Esophagus muscularis mucosa (tissue), 4 donors: ENCODE measurements around the gene ABCD3. TPM values are rescaled to one million over a fixed set of nuclear protein-coding genes. Genes with fewer than 3 reads are reported as not detected.

Source experiments
- DNase-seq: peaks from one replicate; pipeline ENCODE4 v3.0.0-alpha.2; 2017; ENCODE audit errors: extremely low spot score
- H3K27ac ChIP-seq, 4 donors: fragments of 200-600 bp; sonication (generic); replicated peaks in 1 of 4; 1 replicate in 3 of 4; 2 replicates in 1 of 4; pipeline ENCODE4 v1.5.1; 2016 to 2019; ENCODE audit warnings: mild to moderate bottlenecking in 1 of 4
- H3K27me3 ChIP-seq, 4 donors: fragments of 200-600 bp; sonication (generic); one replicate each; pipeline versions ENCODE4 v1.5.1 to v1.6.0; 2016 to 2019
- H3K36me3 ChIP-seq, 4 donors: fragments of 200-600 bp; sonication (generic); one replicate each; pipeline ENCODE4 v1.5.1; 2016 to 2019
- H3K4me1 ChIP-seq, 4 donors: fragments of 200-600 bp; sonication (generic); one replicate each; pipeline ENCODE4 v1.5.1; 2016 to 2019
- H3K4me3 ChIP-seq, 4 donors: fragments of 200-600 bp; sonication (generic); 1 replicate in 2 of 4; 2 replicates in 2 of 4; pipeline ENCODE4 v1.5.1; 2016 to 2019; ENCODE audit warnings: mild to moderate bottlenecking in 4 of 4, moderate library complexity in 1 of 4
- H3K9me3 ChIP-seq, 4 donors: fragments of 200-600 bp; sonication (generic); 1 replicate in 3 of 4; 2 replicates in 1 of 4; pipeline ENCODE4 v1.5.1; 2016 to 2019
- CTCF ChIP-seq, 3 experiments: fragments of 200-600 bp in 2 of 3; fragments of 450-650 bp in 1 of 3; sonication (generic) in 2 of 3; IDR thresholded peaks; one replicate each; pipeline ENCODE4 v1.5.1; 2017 to 2019; ENCODE audit warnings: antibody characterized with exemption in 3 of 3, mild to moderate bottlenecking in 2 of 3, moderate library complexity in 1 of 3
- EP300 ChIP-seq: sonication (generic); formaldehyde crosslinking; IDR thresholded peaks from one replicate; pipeline ENCODE4 v1.6.1; 2017; ENCODE audit warnings: antibody characterized with exemption
- POLR2A ChIP-seq: fragments of 450-650 bp; IDR thresholded peaks from one replicate; pipeline ENCODE4 v1.6.1; 2017; ENCODE audit warnings: antibody characterized with exemption, moderate library complexity, mild to moderate bottlenecking, low read depth
- POLR2AphosphoS5 ChIP-seq, 2 donors: sonication (generic); formaldehyde crosslinking; IDR thresholded peaks; one replicate each; pipeline ENCODE4 v1.6.1; 2017; ENCODE audit warnings: antibody characterized with exemption in 2 of 2
- WGBS: methylation state at CpG from one replicate; pipeline ENCODE4 v1.1.5; 2018; 5-methylcytosine and 5-hydroxymethylcytosine counted together
- intact Hi-C: fragments of 100-400 bp; cut with DNase I; formaldehyde crosslinking; loops from one replicate; pipeline ENCODE4 v1.15.1; 2023
- total RNA-seq, 4 donors: library from RNA; depleted of rRNA; stranded (reverse); fragments of >200 nt; gene quantifications; one replicate each; pipeline versions ENCODE4 v1.1.0 to v1.2.1, GENCODE V29; 2016

ABCD3 gene
- total RNA-seq, 4 donors from 2014 or later = 25.0 to 59.4 (median 27.9) TPM

DNA sequence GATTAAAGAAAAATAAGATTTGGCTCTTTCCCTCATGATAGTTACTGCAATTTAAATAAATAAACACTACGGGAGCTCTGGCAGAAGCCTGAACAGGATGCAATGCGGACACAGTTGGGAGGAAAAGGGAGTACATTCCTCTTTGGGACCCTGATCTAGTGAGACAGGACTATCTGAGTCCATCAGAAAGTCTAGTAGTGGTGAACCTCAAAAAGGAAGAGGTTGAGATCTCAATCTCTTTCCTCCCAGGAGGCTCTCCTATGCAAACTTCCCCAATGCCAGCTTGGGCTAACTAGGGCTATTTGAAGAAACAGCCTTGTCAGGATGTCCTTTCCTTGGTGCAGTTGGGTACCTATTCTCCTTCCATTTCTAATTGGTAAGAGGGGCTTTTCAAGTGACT is 4.9 kb upstream of the ABCD3 start:
- intact Hi-C loops = no loop called here
- Histone ChIP-seq H3K27me3 (no peaks in the 10 kb centered on the region), H3K9me3 (no peaks in the 10 kb centered on the region), H3K27ac (no peak overlapping the region), H3K36me3 (no peaks in the 10 kb centered on the region), H3K4me1 (peaks cover 9 to 12% (median 9%) of the 10 kb centered on the region in 4 donors), H3K4me3 (no peak overlapping the region)
- TF ChIP-seq POLR2A (no peak), EP300 (no peak), CTCF (IDR thresholded peaks at IDR 0.05) (no peak), POLR2AphosphoS5 (IDR thresholded peaks at IDR 0.05) (no peak)
- no peak for DNase-seq
- WGBS = 75% methylated on average over 2 of the region's 2 CpGs

- Histone ChIP-seq H3K27ac (peak overlapping the region; percentile 83 to 92 (median 90)), H3K9me3 (no peaks in the 10 kb centered on the region), H3K4me1 (peaks cover 29 to 43% (median 40%) of the 10 kb centered on the region in 4 donors), H3K27me3 (no peaks in the 10 kb centered on the region), H3K4me3 (peak overlapping the region; percentile 74 to 82 (median 81)), H3K36me3 (no peaks in the 10 kb centered on the region)
- TF ChIP-seq CTCF (IDR thresholded peaks at IDR 0.05) = no peak
- TF ChIP-seq POLR2AphosphoS5 (IDR thresholded peaks at IDR 0.05) = peak in 1 of 2 donors; percentile 12
- WGBS = 30% methylated on average over 15 of the region's 15 CpGs
- intact Hi-C loops = no loop called here
- DNase-seq = no peak
Measured at GRCh38 chr1:94416901-94417727, 1.1 kb upstream of the ABCD3 start.

DNA sequence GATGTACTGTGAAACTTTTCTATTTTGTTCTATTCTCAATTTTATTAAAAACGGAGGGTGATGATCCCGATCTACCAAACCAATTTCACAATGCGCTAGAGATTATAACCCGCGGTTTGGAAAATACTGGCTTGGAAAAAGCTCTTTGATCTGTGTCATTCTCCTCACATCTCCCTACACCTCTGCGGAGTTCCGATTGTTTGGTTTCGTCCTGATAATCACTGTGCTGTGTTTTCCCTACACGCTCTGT is 536 bp upstream of the ABCD3 start:
- intact Hi-C loops = no loop called here

GRCh38 chr1:94418664-94419655 is 771 bp downstream of the ABCD3 start:
- Histone ChIP-seq H3K27me3 (no peaks in the 10 kb centered on the region), H3K4me1 (peaks cover 40 to 61% (median 58%) of the 10 kb centered on the region in 4 donors), H3K36me3 (no peaks in the 10 kb centered on the region), H3K4me3 (peak overlapping the region; percentile 74 to 82 (median 81)), H3K27ac (peak overlapping the region; percentile 83 to 92 (median 90)), H3K9me3 (no peaks in the 10 kb centered on the region)
- no peak for TF ChIP-seq POLR2AphosphoS5 (IDR thresholded peaks at IDR 0.05)
- no peak for TF ChIP-seq POLR2A
- no peak for TF ChIP-seq EP300
- TF ChIP-seq CTCF (IDR thresholded peaks at IDR 0.05) = no peak
- intact Hi-C loops = no loop called here
- 9% methylated on average over 24 of the region's 52 CpGs for WGBS
- DNase-seq = no peak

More for the DNA sequence above, 536 bp upstream of the ABCD3 start:
- DNase-seq = no peak
- Histone ChIP-seq H3K27ac (peak overlapping the region; percentile 83 to 92 (median 90)), H3K9me3 (no peaks in the 10 kb centered on the region), H3K36me3 (no peaks in the 10 kb centered on the region), H3K4me1 (peaks cover 29 to 48% (median 45%) of the 10 kb centered on the region in 4 donors), H3K27me3 (no peaks in the 10 kb centered on the region), H3K4me3 (peak overlapping the region; percentile 74 to 82 (median 81))
- 4% methylated on average over 9 of the region's 9 CpGs for WGBS
- TF ChIP-seq POLR2AphosphoS5 (IDR thresholded peaks at IDR 0.05) (no peak), EP300 (no peak), CTCF (IDR thresholded peaks at IDR 0.05) (no peak), POLR2A (no peak)
